Embryonic facial prominence (tissue), 1 donor: ENCODE results near the gene CABLES1.
A peak's percentile ranks its signal among the peaks of the same experiment; 100 is the strongest.

Experiments
- DNase-seq: peaks from one replicate; pipeline ENCODE4 v3.0.0-alpha.2; 2016; ENCODE audit errors: extremely low spot score

Gene CABLES1

DNA sequence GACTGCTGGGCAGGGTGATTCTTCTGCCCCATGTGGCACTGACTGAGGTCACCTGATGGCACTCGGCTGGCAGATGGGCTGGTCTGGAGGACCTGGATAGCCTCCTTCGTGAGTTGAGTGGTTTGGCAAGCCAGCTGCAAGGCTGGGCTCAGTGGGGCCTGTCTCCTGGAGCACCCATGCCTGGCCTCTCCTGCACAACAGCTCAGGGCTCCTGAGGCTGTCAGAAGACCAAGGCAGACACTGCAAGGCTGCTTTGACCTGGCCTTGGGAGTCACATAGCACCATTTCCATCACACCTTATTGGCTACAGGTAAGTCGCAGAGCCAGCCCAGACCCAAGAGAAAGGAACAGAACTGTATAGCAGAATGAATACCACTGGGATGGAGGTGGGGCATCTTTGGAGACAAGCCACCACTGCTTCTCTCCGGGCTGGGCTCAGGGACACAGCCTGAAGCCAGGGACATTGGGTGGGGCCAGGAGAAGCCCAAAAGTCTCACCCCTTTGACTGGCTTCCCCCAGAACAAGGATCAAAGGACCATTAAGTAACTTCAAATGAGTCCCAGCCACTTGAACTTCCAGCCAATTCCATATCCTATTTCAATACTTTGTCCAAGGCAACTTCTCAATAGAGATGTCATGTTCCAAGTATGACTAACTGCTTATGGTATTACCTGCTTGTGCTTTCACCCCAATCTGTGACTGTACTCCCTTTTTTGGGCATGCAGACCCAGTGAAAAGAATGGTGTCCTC, 156.3 kb downstream of the CABLES1 start:
- DNase-seq = peak; percentile 5

GRCh38 chr18:23300231-23300805, 165.0 kb downstream of the CABLES1 start:
- no peak for DNase-seq

GRCh38 chr18:23301972-23302371, 166.7 kb downstream of the CABLES1 start:
- DNase-seq = no peak

DNA sequence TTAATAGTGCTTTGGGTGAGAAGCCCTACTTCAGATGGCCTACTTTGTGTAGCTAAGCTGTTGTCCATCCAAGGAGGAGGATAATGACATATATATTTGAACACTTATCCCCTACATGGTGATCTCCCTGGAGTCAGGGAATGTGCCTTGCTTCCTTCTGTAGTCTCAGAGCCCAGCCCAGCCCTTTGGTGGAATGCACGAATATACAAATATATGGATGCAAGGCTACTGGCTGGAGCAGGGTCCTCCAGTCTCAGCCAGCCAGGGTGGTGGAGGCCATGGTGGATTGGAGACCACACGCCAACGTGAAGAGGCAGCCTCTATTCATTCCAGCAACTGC, 167.2 kb downstream of the CABLES1 start:
- no peak for DNase-seq

- no peak for DNase-seq
Observed at GRCh38 chr18:23302851-23303527, 167.7 kb downstream of the CABLES1 start.

- no peak for DNase-seq
Observed at GRCh38 chr18:23306822-23307221, 171.5 kb downstream of the CABLES1 start.

GRCh38 chr18:23307567-23308295, 172.4 kb downstream of the CABLES1 start:
- no peak for DNase-seq
